ENCODE results near the gene ATAD3A.

Gene ATAD3A

GRCh38 chr1:1536938-1537546 lies 25.1 kb downstream of the ATAD3A start:
- TF ChIP-seq CTCF (IDR thresholded peaks at IDR 0.05; ENCODE audit: borderline replicate concordance, insufficient read depth, low read depth, low read length): no peak

GRCh38 chr1:1537626-1538250 lies 25.8 kb downstream of the ATAD3A start:
- no peak for TF ChIP-seq CTCF (IDR thresholded peaks at IDR 0.05; ENCODE audit: borderline replicate concordance, insufficient read depth, low read depth, low read length)
- no peak overlapping the region for H3K4me3 ChIP-seq (ENCODE audit: low read depth, low read length)

More at GRCh38 chr1:1536938-1537546, 25.1 kb downstream of the ATAD3A start:
- no peak overlapping the region for H3K4me3 ChIP-seq (ENCODE audit: low read depth, low read length)

GRCh38 chr1:1538334-1538733 lies 26.4 kb downstream of the ATAD3A start:
- TF ChIP-seq CTCF (IDR thresholded peaks at IDR 0.05; ENCODE audit: borderline replicate concordance, insufficient read depth, low read depth, low read length): no peak
- no peak overlapping the region for H3K4me3 ChIP-seq (ENCODE audit: low read depth, low read length)

- no peak for TF ChIP-seq CTCF (IDR thresholded peaks at IDR 0.05; ENCODE audit: borderline replicate concordance, insufficient read depth, low read depth, low read length)
- no peak overlapping the region for H3K4me3 ChIP-seq (ENCODE audit: low read depth, low read length)
Measured at GRCh38 chr1:1538989-1539309, 27.0 kb downstream of the ATAD3A start.

GRCh38 chr1:1539310-1540089 lies 27.5 kb downstream of the ATAD3A start:
- no peak overlapping the region for H3K4me3 ChIP-seq (ENCODE audit: low read depth, low read length)
- no peak for TF ChIP-seq CTCF (IDR thresholded peaks at IDR 0.05; ENCODE audit: borderline replicate concordance, insufficient read depth, low read depth, low read length)

GRCh38 chr1:1540090-1540817 lies 28.3 kb downstream of the ATAD3A start, which contains the start of gene TMEM240:
TMEM240 (minus strand) TSS chr1:1540624; CDS start chr1:1540346, 278 bp downstream.
- H3K4me3 ChIP-seq (ENCODE audit: low read depth, low read length): no peak within 1 kb of the TSS
- no peak for TF ChIP-seq CTCF (IDR thresholded peaks at IDR 0.05; ENCODE audit: borderline replicate concordance, insufficient read depth, low read depth, low read length)
